Measurements from ENCODE around the gene PHF2. TPM values are rescaled to one million over a fixed set of nuclear protein-coding genes. Genes with fewer than 3 reads are reported as not detected.

The PHF2 gene
- total RNA-seq, 1 donor from 2014 or later, result 27.7 TPM

GRCh38 chr9:93613174-93613573 is 36.8 kb downstream of the PHF2 start:
- intact Hi-C loops (cut with DNase I), result no loop called here
- H3K9me3 ChIP-seq, result no peaks in the 10 kb centered on the region
- no peak overlapping the region for H3K27ac ChIP-seq
- no peak overlapping the region for H3K4me3 ChIP-seq
- peak in 1 of 2 donors; percentile 62 for DNase-seq (ENCODE audit: extremely low spot score in 2 of 2)
- TF ChIP-seq POLR2AphosphoS5 (IDR thresholded peaks at IDR 0.05; ENCODE audit: insufficient read depth in 1 of 2, low read depth in 1 of 2) (no peak), POLR2A (IDR thresholded peaks at IDR 0.05) (no peak)
- TF ChIP-seq, protein P1, sequence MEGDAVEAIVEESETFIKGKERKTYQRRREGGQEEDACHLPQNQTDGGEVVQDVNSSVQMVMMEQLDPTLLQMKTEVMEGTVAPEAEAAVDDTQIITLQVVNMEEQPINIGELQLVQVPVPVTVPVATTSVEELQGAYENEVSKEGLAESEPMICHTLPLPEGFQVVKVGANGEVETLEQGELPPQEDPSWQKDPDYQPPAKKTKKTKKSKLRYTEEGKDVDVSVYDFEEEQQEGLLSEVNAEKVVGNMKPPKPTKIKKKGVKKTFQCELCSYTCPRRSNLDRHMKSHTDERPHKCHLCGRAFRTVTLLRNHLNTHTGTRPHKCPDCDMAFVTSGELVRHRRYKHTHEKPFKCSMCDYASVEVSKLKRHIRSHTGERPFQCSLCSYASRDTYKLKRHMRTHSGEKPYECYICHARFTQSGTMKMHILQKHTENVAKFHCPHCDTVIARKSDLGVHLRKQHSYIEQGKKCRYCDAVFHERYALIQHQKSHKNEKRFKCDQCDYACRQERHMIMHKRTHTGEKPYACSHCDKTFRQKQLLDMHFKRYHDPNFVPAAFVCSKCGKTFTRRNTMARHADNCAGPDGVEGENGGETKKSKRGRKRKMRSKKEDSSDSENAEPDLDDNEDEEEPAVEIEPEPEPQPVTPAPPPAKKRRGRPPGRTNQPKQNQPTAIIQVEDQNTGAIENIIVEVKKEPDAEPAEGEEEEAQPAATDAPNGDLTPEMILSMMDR (IDR thresholded peaks at IDR 0.05), result no peak
- peaks cover 24% of the 10 kb centered on the region for H3K4me1 ChIP-seq
- no peaks in the 10 kb centered on the region for H3K36me3 ChIP-seq
- H3K27me3 ChIP-seq, result no peaks in the 10 kb centered on the region

DNA sequence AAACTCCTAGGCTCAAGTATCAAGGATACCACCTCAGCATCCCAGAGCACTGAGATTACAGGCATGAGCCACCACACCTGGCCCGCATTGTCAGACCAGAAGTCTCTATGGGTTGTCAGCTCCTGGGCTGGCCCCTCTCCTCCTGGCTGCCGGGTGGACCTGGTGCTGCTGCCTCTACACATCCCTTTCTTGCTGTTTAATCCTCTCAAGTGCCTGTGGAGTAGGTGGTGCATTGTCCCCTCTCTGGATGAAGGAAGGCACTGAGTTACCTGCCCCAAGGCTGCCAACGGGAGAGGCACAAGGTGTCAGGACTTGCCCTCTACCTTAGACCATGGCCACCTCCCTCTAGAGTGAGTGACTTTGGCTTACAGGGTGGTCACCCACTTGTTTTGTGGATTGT is 37.4 kb downstream of the PHF2 start:
- intact Hi-C loops (cut with DNase I), result no loop called here
- no peaks in the 10 kb centered on the region for H3K27me3 ChIP-seq
- H3K27ac ChIP-seq, result no peak overlapping the region
- H3K4me3 ChIP-seq, result no peak overlapping the region
- H3K4me1 ChIP-seq, result peaks cover 26% of the 10 kb centered on the region
- H3K36me3 ChIP-seq, result no peaks in the 10 kb centered on the region
- H3K9me3 ChIP-seq, result no peaks in the 10 kb centered on the region
- TF ChIP-seq POLR2AphosphoS5 (IDR thresholded peaks at IDR 0.05; ENCODE audit: insufficient read depth in 1 of 2, low read depth in 1 of 2) (no peak), POLR2A (IDR thresholded peaks at IDR 0.05) (no peak)
- TF ChIP-seq, protein P1 (IDR thresholded peaks at IDR 0.05), result no peak
- peak in 1 of 2 donors; percentile 79 for DNase-seq (ENCODE audit: extremely low spot score in 2 of 2)

- no peaks in the 10 kb centered on the region for H3K27me3 ChIP-seq
- H3K9me3 ChIP-seq, result no peaks in the 10 kb centered on the region
- H3K27ac ChIP-seq, result no peak overlapping the region
- H3K4me1 ChIP-seq, result peaks cover 35% of the 10 kb centered on the region
- no peaks in the 10 kb centered on the region for H3K36me3 ChIP-seq
- no peak overlapping the region for H3K4me3 ChIP-seq
- intact Hi-C loops (cut with DNase I), result no loop called here
- TF ChIP-seq, protein P1 (IDR thresholded peaks at IDR 0.05), result no peak
- no peak for TF ChIP-seq POLR2A (IDR thresholded peaks at IDR 0.05)
- TF ChIP-seq POLR2AphosphoS5 (IDR thresholded peaks at IDR 0.05; ENCODE audit: insufficient read depth in 1 of 2, low read depth in 1 of 2), result no peak
- no peak for DNase-seq (ENCODE audit: extremely low spot score in 2 of 2)
Measured at GRCh38 chr9:93614830-93615468, 38.6 kb downstream of the PHF2 start.

DNA sequence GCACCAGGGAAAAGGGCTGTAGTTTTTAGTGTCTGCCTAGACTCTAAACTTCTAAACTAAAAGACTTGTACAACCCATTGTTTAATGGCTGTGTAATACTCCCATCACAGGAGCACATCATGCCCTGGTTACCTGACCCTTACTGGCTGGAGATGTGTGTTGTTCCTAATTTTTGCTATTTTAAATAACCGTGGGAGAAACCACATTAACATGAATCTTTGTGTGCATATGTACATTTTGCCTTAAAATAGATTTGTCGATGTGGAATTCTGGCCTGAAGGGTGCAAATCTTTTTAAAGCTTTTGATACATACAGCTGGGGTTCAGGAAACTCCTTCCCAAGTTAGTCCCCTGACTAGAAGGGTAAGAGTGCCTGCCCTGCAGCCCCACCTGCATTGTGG is 39.7 kb downstream of the PHF2 start:
- no peak for DNase-seq (ENCODE audit: extremely low spot score in 2 of 2)
- no peak overlapping the region for H3K27ac ChIP-seq
- H3K4me1 ChIP-seq, result peaks cover 42% of the 10 kb centered on the region
- H3K36me3 ChIP-seq, result no peaks in the 10 kb centered on the region
- TF ChIP-seq POLR2A (IDR thresholded peaks at IDR 0.05) (no peak), POLR2AphosphoS5 (IDR thresholded peaks at IDR 0.05; ENCODE audit: insufficient read depth in 1 of 2, low read depth in 1 of 2) (no peak)
- TF ChIP-seq, protein P1 (IDR thresholded peaks at IDR 0.05), result no peak
- H3K27me3 ChIP-seq, result no peaks in the 10 kb centered on the region
- H3K4me3 ChIP-seq, result no peak overlapping the region
- no peaks in the 10 kb centered on the region for H3K9me3 ChIP-seq
- intact Hi-C loops (cut with DNase I), result no loop called here

- TF ChIP-seq POLR2AphosphoS5 (IDR thresholded peaks at IDR 0.05; ENCODE audit: insufficient read depth in 1 of 2, low read depth in 1 of 2) (no peak), POLR2A (IDR thresholded peaks at IDR 0.05) (no peak)
- TF ChIP-seq, protein P1 (IDR thresholded peaks at IDR 0.05), result no peak
- no peak overlapping the region for H3K4me3 ChIP-seq
- H3K27me3 ChIP-seq, result no peaks in the 10 kb centered on the region
- H3K4me1 ChIP-seq, result peaks cover 41% of the 10 kb centered on the region
- H3K36me3 ChIP-seq, result no peaks in the 10 kb centered on the region
- intact Hi-C loops (cut with DNase I), result no loop called here
- DNase-seq (ENCODE audit: extremely low spot score in 2 of 2), result no peak
- no peak overlapping the region for H3K27ac ChIP-seq
- H3K9me3 ChIP-seq, result no peaks in the 10 kb centered on the region
Measured at GRCh38 chr9:93617273-93617672, 40.9 kb downstream of the PHF2 start.

All from vagina (tissue), 2 donors.